IPS-18a (cell line): ENCODE data around the gene CDH4.

Source experiments
- H3K27ac ChIP-seq: one replicate; pipeline ENCODE4 v1.5.1; 2013; ENCODE audit warnings: low read length
- H3K27me3 ChIP-seq: one replicate; pipeline ENCODE4 v1.6.1; 2013; ENCODE audit warnings: mild to moderate bottlenecking, low read length; ENCODE audit not compliant: control insufficient read depth, insufficient read depth
- H3K36me3 ChIP-seq: one replicate; pipeline ENCODE4 v1.6.1; 2013; ENCODE audit warnings: low read depth, low read length; ENCODE audit not compliant: control insufficient read depth
- H3K4me1 ChIP-seq: one replicate; pipeline ENCODE4 v1.6.1; 2013; ENCODE audit warnings: low read depth, low read length; ENCODE audit not compliant: control insufficient read depth
- H3K4me3 ChIP-seq: one replicate; pipeline ENCODE4 v1.5.1; 2013; ENCODE audit warnings: low read length
- H3K9ac ChIP-seq: one replicate; pipeline ENCODE4 v1.6.1; 2013; ENCODE audit warnings: mild to moderate bottlenecking, low read length, moderate library complexity
- H3K9me3 ChIP-seq: one replicate; pipeline ENCODE4 v1.6.1; 2013; ENCODE audit warnings: low read depth, low read length; ENCODE audit not compliant: control insufficient read depth

CDH4 gene

GRCh38 chr20:61884571-61885389 lies 632.7 kb downstream of the CDH4 start:
- Histone ChIP-seq H3K9ac (no peak overlapping the region), H3K36me3 (no peaks in the 10 kb centered on the region), H3K27me3 (no peaks in the 10 kb centered on the region), H3K4me3 (no peak overlapping the region), H3K4me1 (no peaks in the 10 kb centered on the region), H3K27ac (no peak overlapping the region), H3K9me3 (no peaks in the 10 kb centered on the region)

- Histone ChIP-seq H3K4me3 (no peak overlapping the region), H3K9ac (no peak overlapping the region), H3K4me1 (no peaks in the 10 kb centered on the region), H3K36me3 (no peaks in the 10 kb centered on the region), H3K27me3 (no peaks in the 10 kb centered on the region), H3K9me3 (no peaks in the 10 kb centered on the region), H3K27ac (no peak overlapping the region)
Observed at GRCh38 chr20:61885759-61886715, 634.0 kb downstream of the CDH4 start.

- Histone ChIP-seq H3K4me1 (no peaks in the 10 kb centered on the region), H3K9ac (no peak overlapping the region), H3K4me3 (no peak overlapping the region), H3K27me3 (no peaks in the 10 kb centered on the region), H3K27ac (no peak overlapping the region), H3K9me3 (no peaks in the 10 kb centered on the region), H3K36me3 (no peaks in the 10 kb centered on the region)
Observed at GRCh38 chr20:61886721-61887595, 634.9 kb downstream of the CDH4 start.

GRCh38 chr20:61887596-61888093 lies 635.6 kb downstream of the CDH4 start:
- Histone ChIP-seq H3K9ac (no peak overlapping the region), H3K4me1 (no peaks in the 10 kb centered on the region), H3K9me3 (no peaks in the 10 kb centered on the region), H3K27ac (no peak overlapping the region), H3K4me3 (no peak overlapping the region), H3K36me3 (no peaks in the 10 kb centered on the region), H3K27me3 (no peaks in the 10 kb centered on the region)

DNA sequence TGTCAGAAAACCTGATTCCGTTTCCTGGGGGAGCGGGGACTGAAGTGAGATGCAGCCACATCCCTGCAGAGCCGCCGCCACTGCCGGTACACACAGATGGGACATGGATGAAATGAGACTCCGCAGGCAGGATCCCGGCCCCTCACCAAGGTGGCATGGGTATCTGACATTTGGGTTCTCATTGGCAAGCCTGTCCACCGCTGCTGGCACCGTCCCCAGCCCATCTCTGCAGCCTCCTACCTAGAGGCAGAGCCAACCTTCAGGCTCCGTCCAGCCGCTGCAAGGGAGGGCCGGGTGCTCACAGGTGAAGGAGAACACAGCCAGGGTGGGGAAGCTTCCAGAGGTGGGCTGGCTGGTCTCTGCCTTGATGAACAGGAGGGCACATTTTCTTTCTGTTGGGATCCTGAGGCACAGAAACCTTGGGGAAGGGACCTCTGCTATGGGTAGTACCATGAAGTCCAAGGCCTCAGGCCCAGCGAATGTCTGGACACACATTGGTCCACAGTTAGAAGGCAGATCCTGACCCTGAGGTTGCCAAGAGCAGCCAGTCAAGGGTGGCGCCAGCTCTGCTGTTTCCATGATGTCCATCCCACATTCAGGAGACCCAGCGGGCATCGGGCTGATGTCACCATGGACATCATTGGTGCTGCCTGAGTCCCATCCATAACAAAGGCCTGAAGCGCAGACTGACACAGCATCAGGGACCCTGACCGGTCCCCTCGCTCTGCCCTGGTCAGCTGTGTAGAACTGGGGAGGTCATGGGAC lies 636.2 kb downstream of the CDH4 start:
- Histone ChIP-seq H3K36me3 (no peaks in the 10 kb centered on the region), H3K9me3 (no peaks in the 10 kb centered on the region), H3K27ac (no peak overlapping the region), H3K4me3 (no peak overlapping the region), H3K27me3 (no peaks in the 10 kb centered on the region), H3K4me1 (no peaks in the 10 kb centered on the region), H3K9ac (no peak overlapping the region)

DNA sequence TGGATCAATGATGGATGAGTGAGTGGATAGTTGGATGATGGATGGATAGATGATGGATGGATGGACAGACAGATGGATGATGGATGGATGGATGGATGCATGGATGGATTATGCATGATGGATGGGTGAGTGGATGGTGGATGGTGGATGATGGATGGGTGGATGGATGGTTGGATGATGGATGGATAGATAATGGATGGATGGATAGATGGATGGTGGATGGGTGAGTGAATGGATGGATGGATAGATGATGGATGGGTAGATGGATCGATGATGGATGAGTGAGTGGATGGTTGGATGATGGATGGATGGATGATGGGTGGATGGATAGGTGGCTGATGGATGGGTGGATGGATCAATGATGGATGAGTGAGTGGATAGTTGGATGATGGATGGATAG lies 637.6 kb downstream of the CDH4 start:
- Histone ChIP-seq H3K4me1 (no peaks in the 10 kb centered on the region), H3K27me3 (peaks cover 7% of the 10 kb centered on the region)

GRCh38 chr20:61890210-61890609 lies 638.1 kb downstream of the CDH4 start:
- Histone ChIP-seq H3K36me3 (no peaks in the 10 kb centered on the region), H3K27me3 (peaks cover 7% of the 10 kb centered on the region), H3K9me3 (no peaks in the 10 kb centered on the region), H3K4me1 (no peaks in the 10 kb centered on the region), H3K27ac (no peak overlapping the region), H3K4me3 (no peak overlapping the region), H3K9ac (no peak overlapping the region)

More for the DNA sequence above, 637.6 kb downstream of the CDH4 start:
- Histone ChIP-seq H3K36me3 (no peaks in the 10 kb centered on the region), H3K9ac (no peak overlapping the region), H3K4me3 (no peak overlapping the region), H3K9me3 (no peaks in the 10 kb centered on the region), H3K27ac (no peak overlapping the region)

GRCh38 chr20:61891476-61891875 lies 639.4 kb downstream of the CDH4 start:
- Histone ChIP-seq H3K27me3 (peaks cover 7% of the 10 kb centered on the region), H3K4me1 (no peaks in the 10 kb centered on the region), H3K4me3 (no peak overlapping the region), H3K9ac (no peak overlapping the region), H3K9me3 (no peaks in the 10 kb centered on the region), H3K36me3 (no peaks in the 10 kb centered on the region), H3K27ac (no peak overlapping the region)

DNA sequence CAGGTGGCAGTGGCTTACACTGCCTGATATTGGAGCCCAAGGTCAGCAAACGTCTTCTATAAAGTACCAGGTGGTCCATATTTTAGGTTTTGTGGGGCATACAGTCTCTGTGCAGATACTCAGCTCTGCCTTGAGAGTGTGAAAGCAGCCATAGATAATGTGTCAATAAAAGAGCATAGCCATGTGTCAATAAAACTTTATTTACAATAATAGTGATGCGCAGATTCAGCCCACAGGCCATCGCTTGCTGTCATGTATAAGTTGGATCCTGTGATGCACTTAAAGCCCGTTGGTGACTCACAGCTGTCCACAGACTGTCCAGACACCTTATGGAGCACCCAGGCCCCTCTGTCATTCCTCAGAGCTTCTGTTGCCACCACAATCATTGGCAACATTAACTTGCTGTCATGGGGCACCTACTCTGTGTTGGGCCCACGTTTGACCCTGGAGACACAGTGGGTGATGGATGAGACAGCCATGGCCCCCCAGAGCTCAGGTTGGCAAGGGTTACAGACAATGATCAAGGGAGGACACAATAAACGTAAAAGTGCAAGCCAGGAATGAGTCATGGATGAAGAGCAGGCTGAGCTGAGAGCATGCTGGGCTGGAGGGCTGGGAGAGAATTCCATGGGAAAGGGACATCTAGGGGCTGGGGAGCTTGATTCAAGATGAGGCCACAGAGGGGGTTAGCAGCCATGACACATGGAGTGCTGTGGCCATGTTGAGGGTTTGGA lies 640.0 kb downstream of the CDH4 start:
- peaks cover 7% of the 10 kb centered on the region for H3K27me3 ChIP-seq
- H3K36me3 ChIP-seq = no peaks in the 10 kb centered on the region
- no peaks in the 10 kb centered on the region for H3K9me3 ChIP-seq
- no peak overlapping the region for H3K27ac ChIP-seq
- H3K9ac ChIP-seq = no peak overlapping the region
- no peak overlapping the region for H3K4me3 ChIP-seq
- H3K4me1 ChIP-seq = no peaks in the 10 kb centered on the region

GRCh38 chr20:61895016-61895415 lies 643.0 kb downstream of the CDH4 start:
- H3K27me3 ChIP-seq = peaks cover 7% of the 10 kb centered on the region
- no peaks in the 10 kb centered on the region for H3K36me3 ChIP-seq
- no peaks in the 10 kb centered on the region for H3K9me3 ChIP-seq
- no peak overlapping the region for H3K9ac ChIP-seq
- no peak overlapping the region for H3K27ac ChIP-seq
- no peak overlapping the region for H3K4me3 ChIP-seq
- no peaks in the 10 kb centered on the region for H3K4me1 ChIP-seq
